Measurements from ENCODE around the gene SPOCD1.

The SPOCD1 gene

GRCh38 chr1:31762726-31763670 lies 52.8 kb downstream of the SPOCD1 start (continued):
- TF ChIP-seq ZNF211 (tag by site-specific recombination; IDR thresholded peaks at IDR 0.05; ENCODE audit: low read depth): no peak
- TF ChIP-seq ZNF76 (tag by site-specific recombination; IDR thresholded peaks at IDR 0.05; ENCODE audit: borderline replicate concordance, low read depth): no peak; the same call in 1 of the 2 replicates
- TF ChIP-seq, protein P1, sequence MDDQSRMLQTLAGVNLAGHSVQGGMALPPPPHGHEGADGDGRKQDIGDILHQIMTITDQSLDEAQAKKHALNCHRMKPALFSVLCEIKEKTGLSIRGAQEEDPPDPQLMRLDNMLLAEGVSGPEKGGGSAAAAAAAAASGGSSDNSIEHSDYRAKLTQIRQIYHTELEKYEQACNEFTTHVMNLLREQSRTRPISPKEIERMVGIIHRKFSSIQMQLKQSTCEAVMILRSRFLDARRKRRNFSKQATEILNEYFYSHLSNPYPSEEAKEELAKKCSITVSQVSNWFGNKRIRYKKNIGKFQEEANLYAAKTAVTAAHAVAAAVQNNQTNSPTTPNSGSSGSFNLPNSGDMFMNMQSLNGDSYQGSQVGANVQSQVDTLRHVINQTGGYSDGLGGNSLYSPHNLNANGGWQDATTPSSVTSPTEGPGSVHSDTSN (CRISPR knock-in tag; IDR thresholded peaks at IDR 0.05): 0 out of 2 replicates have a peak, but pooled peaks have one; percentile 69
- peak; percentile 94 for TF ChIP-seq ZBTB10 (tag by site-specific recombination; IDR thresholded peaks at IDR 0.05)
- TF ChIP-seq ZNF626 (tag by site-specific recombination; IDR thresholded peaks at IDR 0.05): no peak
- TF ChIP-seq HOXA7 (CRISPR knock-in tag; IDR thresholded peaks at IDR 0.05; ENCODE audit: borderline replicate concordance): no peak
- peak; percentile 93 for TF ChIP-seq ZBTB8A (tag by site-specific recombination; IDR thresholded peaks at IDR 0.05)
- TF ChIP-seq ZNF341 (tag by site-specific recombination; IDR thresholded peaks at IDR 0.05; ENCODE audit: low read depth): peak; percentile 87
- TF ChIP-seq MEIS1 (CRISPR knock-in tag; IDR thresholded peaks at IDR 0.05; ENCODE audit: borderline replicate concordance): no peak
- TF ChIP-seq ZNF571 (tag by site-specific recombination; IDR thresholded peaks at IDR 0.05): no peak
- peak; percentile 60 for TF ChIP-seq ZEB2 (tag by site-specific recombination; IDR thresholded peaks at IDR 0.05)
- TF ChIP-seq ZFP69B (tag by site-specific recombination; IDR thresholded peaks at IDR 0.05): no peak; the same call in 1 of the 2 replicates
- no peak for TF ChIP-seq ZNF350 (tag by site-specific recombination; IDR thresholded peaks at IDR 0.05)
- TF ChIP-seq ZNF280D (tag by site-specific recombination; IDR thresholded peaks at IDR 0.05): no peak
- TF ChIP-seq ZFHX2 (tag by site-specific recombination; conservative IDR thresholded peaks at IDR 0.05): peak; percentile 60
- no peak for TF ChIP-seq ZNF654 (tag by site-specific recombination; IDR thresholded peaks at IDR 0.05; ENCODE audit: low read depth)
- TF ChIP-seq ZNF48 (tag by site-specific recombination; IDR thresholded peaks at IDR 0.05): no peak
- TF ChIP-seq, protein P2, sequence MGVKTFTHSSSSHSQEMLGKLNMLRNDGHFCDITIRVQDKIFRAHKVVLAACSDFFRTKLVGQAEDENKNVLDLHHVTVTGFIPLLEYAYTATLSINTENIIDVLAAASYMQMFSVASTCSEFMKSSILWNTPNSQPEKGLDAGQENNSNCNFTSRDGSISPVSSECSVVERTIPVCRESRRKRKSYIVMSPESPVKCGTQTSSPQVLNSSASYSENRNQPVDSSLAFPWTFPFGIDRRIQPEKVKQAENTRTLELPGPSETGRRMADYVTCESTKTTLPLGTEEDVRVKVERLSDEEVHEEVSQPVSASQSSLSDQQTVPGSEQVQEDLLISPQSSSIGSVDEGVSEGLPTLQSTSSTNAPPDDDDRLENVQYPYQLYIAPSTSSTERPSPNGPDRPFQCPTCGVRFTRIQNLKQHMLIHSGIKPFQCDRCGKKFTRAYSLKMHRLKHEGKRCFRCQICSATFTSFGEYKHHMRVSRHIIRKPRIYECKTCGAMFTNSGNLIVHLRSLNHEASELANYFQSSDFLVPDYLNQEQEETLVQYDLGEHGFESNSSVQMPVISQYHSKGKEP (tag by site-specific recombination; IDR thresholded peaks at IDR 0.05): peak; percentile 59
- peak; percentile 59; the same call in 1 of the 2 replicates for TF ChIP-seq ZBTB17 (tag by site-specific recombination; IDR thresholded peaks at IDR 0.05)
- no peak for TF ChIP-seq ZNF37A (tag by site-specific recombination; IDR thresholded peaks at IDR 0.05)
- TF ChIP-seq ZNF596 (tag by site-specific recombination; IDR thresholded peaks at IDR 0.05): no peak
- TF ChIP-seq KLF9 (tag by site-specific recombination; IDR thresholded peaks at IDR 0.05; ENCODE audit: low read depth): peak; percentile 59; the same call in 1 of the 2 replicates
- TF ChIP-seq ZNF302 (tag by site-specific recombination; IDR thresholded peaks at IDR 0.05; ENCODE audit: low read depth): no peak
- TF ChIP-seq KLF10 (tag by site-specific recombination; IDR thresholded peaks at IDR 0.05): no peak
- TF ChIP-seq ZNF433 (tag by site-specific recombination; IDR thresholded peaks at IDR 0.05; ENCODE audit: low read depth): no peak
- TF ChIP-seq ZNF394 (tag by site-specific recombination; IDR thresholded peaks at IDR 0.05; ENCODE audit: borderline replicate concordance): no peak
- TF ChIP-seq ZNF692 (tag by site-specific recombination; IDR thresholded peaks at IDR 0.05): peak; percentile 63; the same call in 1 of the 2 replicates
- no peak for TF ChIP-seq ZNF510 (tag by site-specific recombination; IDR thresholded peaks at IDR 0.05; ENCODE audit: insufficient replicate concordance)
- TF ChIP-seq ZBTB20 (tag by site-specific recombination; IDR thresholded peaks at IDR 0.05): peak; percentile 73; the same call in 1 of the 2 replicates
- TF ChIP-seq ZNF785 (tag by site-specific recombination; IDR thresholded peaks at IDR 0.05): no peak

Data from HEK293 (cell line).